ENCODE data around the gene SPATA2.

The SPATA2 gene

DNA sequence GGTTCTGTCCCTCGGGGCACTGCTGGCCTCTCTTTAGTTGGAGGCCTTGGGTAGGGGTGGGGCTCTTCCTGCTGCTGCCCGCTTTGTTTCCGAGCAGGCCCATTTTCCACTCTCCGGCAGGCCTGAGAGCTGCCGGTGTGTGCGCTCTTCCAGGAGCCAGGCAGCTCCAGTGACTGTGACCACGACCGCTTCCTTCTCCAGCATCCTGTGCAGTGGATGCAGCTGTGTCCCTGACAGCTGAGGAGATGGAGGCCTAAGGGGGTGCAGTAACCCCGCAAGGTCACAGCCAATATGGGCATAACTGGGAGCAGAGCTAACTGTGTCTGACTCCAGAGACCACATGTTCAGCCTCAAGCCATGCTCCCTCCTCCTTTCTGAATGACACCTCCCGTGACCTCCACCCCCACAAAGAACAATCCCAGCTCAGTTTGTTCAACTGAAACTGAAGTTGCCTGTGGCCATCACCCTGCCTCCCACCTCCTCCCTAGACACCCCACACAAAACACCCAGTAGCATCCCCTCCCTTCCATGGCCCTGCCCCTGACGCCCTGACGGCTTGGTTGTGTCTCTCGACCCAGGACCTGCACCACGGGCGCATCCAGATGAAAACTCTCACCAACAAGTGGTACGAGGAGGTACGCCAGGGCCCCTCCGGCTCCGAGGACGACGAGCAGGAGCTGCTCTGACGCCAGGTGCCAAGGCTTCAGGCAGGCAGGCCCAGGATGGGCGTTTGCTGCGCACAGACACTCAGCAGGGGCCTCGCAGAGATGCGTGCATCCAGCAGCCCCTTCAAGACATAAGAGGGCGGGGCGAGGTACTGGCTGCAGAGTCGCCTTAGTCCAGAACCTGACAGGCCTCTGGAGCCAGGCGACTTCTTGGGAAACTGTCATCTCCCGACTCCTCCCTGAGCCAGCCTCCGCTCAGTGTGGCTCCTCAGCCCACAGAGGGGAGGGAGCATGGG, 27.8 kb downstream of the SPATA2 start:
- DNase-seq (ENCODE audit: extremely low read depth in 1 of 2, low read depth in 1 of 2), result no peak

DNA sequence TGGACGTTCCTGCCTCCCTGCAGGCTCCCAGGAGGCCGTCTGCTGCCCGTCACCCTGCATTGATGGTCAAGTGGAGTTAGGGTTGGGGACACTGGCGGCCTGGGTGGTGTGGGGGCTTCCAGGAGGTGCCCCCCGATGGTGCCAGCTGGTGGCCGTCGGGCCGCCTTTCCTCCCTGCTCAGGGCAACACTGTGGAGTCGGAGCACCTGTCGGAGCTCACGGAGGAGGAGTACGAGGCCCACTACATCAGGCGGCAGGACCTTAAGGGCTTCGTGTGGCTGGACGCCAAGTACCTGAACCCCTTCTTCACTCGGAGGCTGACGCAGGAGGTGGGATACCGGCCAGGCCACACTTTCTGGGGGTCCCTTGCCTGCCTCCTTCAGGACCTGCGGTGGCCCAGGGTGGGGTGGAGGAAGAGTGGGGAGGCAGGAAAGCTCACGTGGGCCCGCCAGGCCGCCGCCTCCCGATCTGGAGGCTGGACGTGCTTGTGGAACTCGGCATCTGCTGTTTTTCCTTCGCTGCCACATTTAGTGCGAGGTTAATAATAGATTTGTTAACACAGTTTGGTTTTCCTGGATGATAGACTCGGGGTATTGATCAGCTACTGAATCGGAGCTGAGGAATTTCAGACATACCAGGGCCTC, 28.6 kb downstream of the SPATA2 start:
- DNase-seq (ENCODE audit: extremely low read depth in 1 of 2, low read depth in 1 of 2), result no peak

DNA sequence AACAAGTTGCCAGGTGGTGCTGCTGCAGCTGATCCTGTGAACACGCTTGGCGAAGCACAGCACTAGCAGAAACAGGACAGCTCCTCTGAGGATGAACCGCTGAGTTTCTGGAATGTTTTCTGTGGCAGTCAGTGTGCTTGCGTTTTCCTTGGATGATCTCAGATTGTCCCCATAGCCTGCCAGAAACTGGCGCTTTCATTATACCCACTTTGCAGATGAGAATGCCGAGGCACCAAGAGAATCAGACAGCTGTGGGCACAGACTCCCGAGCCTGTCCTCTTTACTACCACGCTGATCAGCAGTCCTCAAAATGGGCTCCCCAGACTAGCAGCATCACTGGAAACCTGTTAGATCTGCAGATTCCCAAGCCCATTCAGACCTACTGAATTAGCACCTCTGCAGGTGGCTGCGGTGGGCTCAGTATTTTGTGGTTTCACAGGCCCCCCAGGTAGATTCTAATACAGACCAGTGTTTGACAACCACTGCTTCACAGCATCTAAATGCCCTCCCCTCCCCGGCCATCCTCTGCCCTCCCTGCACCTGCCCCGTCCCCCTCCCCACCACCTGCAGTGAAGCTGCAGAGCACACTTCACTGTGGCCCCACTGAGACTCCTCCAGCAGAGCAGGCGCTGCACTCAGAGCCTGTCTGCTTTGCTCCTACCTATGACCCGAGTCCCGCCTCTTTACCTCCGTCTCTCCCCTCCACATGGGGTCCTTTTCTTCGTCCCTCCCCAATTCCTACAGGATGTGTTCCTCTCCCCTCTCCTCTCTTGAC, 29.6 kb downstream of the SPATA2 start:
- no peak for DNase-seq (ENCODE audit: extremely low read depth in 1 of 2, low read depth in 1 of 2)

DNA sequence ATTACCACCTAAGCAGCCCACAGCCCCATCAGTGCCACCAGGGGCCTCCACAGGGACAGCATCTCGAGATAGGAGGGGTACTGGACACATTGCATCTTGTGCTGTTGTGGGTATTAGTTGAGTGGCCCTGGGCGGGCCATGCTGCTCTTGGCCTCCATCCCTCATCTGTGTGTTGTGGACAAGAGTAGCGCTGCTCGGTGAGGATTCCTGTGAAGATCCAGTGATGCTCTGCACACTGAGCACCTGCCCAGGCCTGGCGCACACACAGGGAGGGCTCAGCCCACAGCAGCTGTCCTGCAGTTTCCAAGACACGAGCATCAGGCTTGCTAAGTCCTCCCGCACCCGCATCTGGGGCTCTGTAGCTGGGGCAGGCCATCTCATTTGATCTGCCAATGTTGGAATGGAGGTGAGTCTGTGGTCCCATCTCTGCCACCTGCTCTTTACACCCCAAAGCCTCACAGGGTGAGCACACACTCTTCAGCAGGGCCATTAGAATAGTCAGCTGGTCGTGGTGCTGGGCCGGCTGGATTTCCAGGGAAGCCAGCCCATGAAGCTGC, 32.0 kb downstream of the SPATA2 start:
- no peak for DNase-seq (ENCODE audit: extremely low read depth in 1 of 2, low read depth in 1 of 2)

DNA sequence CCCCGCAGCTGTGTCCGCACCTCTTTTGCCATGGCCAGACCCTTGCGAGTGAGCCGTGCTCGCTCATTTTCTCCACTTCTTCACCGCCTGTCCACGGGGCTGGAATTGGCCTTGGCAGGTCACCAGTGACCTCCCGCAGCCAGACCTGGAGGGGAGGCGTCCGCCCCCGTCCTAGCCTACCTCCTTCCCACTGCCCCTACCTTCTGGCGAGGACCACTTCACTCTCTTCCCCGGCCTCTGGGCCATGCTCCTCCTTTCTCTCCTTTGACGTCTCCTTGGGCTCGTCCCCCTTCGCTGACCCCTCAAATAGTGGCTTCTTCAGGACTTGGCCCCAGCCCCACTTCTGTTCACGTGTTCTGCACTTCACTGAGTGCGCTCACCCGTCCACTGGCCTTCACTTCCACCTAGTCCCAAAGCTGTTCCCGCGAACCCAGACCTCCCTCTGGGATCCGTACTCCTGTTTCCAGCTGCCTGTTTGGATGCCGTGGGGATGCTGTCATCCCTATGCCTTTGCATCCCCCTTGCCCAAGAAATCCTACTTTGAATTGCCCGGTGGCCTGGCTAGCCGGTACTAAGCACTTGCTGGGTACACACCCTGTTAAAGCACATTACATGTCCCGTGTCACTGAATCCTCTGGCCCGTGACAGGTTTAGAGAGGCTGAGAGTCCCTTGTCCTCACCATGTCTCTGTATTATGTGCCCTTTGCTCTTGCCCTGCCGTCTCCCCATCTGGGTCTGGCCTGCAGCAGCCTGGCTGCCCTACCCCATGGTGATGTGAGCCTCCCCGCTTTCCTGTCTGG, 33.0 kb downstream of the SPATA2 start:
- no peak for DNase-seq (ENCODE audit: extremely low read depth in 1 of 2, low read depth in 1 of 2)

DNA sequence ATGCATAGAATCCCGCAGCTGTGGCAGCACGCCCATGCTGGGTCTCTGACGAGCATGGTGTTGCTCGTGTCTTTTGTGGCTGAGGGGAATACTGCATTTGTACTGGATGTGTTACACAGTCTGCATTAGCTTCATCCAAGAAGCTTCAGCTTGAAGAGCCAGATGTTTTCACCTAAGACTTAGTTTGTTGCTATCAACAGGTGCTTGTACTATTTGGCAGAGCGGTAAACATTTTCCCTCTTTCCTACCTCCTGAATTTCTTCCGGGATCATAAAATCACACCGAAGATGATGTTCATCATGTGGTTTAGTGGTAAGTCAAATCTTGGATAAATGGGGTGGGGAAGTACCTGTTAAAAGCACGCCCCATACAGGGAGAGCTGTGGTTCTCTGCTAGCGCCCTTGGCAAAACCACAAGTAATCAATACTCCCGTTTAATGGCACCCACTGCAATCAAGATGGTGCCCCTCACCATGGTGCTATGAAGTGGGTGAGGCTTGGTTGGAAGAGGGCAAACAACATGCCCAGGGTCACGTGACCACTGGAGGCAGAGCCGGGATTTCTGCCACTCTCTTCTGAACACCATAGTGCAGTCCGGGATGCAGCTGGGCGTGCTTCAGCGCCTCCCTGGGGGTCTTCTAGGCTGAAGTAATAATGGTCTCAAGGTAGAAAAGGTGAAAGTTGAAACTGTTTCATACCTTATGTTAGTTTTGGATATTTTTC, 34.4 kb downstream of the SPATA2 start:
- DNase-seq (ENCODE audit: extremely low read depth in 1 of 2, low read depth in 1 of 2), result no peak

DNA sequence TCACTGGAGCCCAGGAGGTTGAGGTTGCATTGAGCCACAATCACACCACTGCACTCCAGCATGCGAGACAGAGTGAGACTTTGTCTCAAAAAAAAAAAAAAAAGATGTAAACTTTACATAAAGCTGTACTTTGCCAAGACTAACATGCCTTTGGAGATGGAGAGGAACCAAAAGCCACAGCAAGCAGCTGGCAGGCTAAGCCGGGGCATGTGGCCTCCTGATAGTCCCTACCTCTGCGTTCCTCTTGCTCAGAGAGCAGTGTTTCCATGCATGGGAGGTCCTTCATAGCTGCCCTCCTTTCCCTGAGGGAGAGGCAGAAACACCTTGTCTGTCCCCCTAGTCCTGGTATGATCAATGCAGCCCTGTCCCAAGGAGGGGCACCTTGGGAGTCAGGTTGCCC, 35.2 kb downstream of the SPATA2 start:
- no peak for DNase-seq (ENCODE audit: extremely low read depth in 1 of 2, low read depth in 1 of 2)

DNA sequence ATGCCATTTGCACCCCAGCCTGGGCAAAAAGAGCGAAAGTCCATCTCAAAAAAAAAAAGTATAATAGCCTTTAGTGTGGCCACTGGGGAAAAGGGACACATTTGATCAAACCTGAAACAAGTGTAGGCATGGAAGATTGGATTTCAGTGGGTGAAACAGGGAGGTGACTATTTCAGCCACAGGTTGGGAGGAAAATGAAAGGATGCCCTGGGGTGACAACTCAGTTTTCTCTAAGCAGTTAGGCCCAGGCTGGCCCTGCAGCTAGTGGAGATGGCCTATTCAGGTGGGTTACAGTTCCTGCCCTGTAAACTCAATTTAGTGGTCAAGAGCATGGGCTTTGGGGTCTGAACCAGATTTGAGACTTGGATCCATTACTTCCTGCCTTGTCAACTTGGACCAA, 36.4 kb downstream of the SPATA2 start:
- DNase-seq (ENCODE audit: extremely low read depth in 1 of 2, low read depth in 1 of 2), result no peak

DNA sequence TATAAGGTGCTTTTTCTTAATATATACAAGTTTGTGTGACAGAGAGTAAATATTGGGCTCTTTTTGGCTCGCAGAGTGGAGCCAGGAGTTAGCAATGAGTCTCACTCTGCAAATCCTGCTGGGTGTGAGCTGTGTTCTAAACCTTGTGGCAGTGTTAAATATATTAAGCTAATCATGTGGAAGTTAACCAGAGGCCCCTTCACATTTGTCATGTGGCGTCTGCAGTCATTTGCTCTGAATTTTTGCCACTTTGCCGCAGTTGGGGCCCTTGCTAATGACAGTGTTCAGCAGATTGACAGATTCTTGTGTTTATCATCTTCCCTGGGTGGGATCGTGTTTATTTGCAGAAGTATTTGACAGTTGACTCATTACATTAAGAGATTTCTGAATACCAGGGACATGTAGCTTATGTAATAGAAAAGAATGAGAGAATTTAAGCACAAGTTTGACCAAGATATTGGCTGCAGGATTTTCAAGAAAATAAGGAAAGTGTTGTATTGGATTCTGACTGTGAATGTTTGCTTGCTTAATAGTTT, 37.9 kb downstream of the SPATA2 start:
- DNase-seq (ENCODE audit: extremely low read depth in 1 of 2, low read depth in 1 of 2), result no peak

DNA sequence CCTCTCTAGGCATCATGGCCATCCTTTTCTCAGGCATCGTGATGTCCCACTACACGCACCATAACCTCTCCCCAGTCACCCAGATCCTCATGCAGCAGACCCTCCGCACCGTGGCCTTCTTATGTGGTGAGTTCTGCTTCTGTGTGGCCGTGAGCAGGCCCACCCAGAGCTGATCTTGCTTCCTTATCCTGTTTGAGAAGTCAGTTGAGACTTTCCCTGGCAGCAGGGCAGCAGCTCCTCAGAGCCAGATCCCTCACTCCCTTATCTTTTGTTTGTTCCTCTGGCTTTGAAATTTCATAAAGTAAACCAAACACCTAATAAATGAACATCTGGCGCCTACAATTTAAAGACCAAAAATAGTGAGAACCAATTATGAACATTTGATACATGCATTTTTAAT, 40.6 kb downstream of the SPATA2 start:
- no peak for DNase-seq (ENCODE audit: extremely low read depth in 1 of 2, low read depth in 1 of 2)

DNA sequence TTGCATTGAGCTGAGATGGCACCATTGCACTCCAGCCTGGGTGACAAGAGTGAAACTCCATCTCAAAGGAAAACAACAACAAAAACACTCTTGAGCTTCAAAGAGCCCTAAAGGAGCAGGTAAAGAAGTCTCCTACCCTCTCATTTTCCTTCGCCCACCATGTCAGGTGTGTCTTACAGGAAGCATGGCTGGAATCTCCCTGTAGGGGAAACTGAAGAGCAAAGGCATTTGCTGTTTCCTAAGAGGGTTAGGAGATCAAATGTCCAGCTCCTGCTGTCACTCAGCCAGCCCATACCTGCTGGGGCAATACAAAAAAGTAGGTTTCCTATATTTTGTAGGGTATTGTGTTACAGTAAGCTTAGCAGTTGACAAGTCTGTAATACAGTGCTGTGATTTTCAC, 43.3 kb downstream of the SPATA2 start:
- DNase-seq (ENCODE audit: extremely low read depth in 1 of 2, low read depth in 1 of 2), result no peak

DNA sequence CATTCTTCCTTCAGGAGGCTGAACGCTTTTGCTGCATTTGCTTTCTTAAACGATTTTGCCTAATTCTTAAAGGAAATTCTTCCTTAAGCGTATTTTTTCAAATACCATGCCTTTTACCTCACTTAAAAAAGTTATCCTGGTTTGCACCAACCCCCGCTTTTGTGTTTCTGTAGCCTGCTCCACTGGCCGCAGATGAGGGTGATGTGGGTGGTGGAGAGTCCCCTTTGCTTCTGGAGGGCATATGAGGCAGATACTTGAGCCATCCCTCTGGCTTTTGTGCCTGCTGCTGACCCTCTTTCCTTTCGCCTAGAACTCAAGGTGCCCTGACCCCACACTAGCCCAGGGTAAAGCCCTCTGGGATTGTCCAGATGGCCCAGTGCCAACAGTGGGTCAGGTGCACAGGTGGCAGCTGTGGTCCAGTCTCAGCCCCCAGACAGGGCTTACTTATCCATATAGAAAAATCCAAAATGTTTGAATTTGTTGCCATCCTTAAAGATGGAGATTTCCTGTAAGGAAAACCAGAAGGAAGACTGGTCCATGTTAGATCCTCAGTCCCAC, 43.9 kb downstream of the SPATA2 start:
- DNase-seq (ENCODE audit: extremely low read depth in 1 of 2, low read depth in 1 of 2), result no peak

DNA sequence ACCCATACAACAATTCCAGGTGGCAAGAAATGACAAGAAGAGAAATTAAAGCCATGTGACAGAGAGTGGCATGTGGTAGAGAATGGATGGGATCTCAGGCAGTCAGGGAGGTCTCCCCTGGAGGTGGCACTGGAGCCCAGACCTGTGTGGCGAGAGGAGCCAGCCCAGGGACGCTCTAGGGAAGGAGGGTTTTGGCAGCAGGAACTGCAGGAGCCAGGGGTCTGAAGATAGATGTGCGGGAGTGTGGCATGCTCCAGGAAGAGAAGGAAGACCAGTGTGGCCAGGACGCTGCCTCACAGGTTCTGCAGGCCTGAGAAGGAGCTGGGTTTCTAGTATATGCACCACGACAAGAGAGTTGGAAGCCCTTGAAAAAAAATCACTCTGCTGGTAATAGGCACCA, 45.1 kb downstream of the SPATA2 start:
- DNase-seq (ENCODE audit: extremely low read depth in 1 of 2, low read depth in 1 of 2), result no peak

DNA sequence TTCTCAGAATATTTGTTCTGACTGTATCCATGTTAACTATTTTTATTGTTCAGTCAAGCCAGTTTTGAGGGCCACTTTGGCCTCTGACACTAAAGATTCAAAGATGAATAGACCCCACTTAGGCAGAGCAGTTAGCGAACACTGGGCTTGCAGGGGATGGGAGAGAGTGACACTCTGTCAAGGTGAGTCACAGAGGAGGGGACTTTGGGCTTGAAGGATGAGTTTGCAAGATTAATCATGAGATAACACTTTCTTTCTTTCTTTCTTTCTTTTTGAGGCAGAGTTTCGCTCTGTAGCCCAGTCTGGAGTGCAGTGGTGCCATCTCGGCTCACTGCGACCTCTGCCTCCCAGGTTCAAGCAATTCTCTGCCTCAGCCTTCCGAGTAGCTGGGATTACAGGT, 46.4 kb downstream of the SPATA2 start:
- no peak for DNase-seq (ENCODE audit: extremely low read depth in 1 of 2, low read depth in 1 of 2)

DNA sequence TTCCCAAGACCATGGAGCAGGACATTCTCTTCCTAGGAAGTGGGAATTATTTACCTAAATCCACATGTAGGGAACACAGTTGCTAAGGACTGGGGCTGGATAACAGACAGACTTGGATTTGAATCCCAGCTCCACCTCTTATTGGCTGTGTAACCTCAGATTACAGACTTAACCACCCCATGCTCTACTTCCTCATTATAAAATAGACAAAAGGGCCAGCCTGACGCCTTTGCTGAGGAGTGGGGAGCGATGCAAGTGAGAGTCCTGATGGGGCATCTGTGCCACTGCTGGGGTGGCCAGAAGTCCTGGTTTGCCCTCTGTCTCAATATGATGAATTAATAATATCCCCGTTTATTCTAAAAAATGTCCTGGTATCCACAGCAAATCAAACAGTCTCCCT, 46.8 kb downstream of the SPATA2 start:
- DNase-seq (ENCODE audit: extremely low read depth in 1 of 2, low read depth in 1 of 2), result no peak

DNA sequence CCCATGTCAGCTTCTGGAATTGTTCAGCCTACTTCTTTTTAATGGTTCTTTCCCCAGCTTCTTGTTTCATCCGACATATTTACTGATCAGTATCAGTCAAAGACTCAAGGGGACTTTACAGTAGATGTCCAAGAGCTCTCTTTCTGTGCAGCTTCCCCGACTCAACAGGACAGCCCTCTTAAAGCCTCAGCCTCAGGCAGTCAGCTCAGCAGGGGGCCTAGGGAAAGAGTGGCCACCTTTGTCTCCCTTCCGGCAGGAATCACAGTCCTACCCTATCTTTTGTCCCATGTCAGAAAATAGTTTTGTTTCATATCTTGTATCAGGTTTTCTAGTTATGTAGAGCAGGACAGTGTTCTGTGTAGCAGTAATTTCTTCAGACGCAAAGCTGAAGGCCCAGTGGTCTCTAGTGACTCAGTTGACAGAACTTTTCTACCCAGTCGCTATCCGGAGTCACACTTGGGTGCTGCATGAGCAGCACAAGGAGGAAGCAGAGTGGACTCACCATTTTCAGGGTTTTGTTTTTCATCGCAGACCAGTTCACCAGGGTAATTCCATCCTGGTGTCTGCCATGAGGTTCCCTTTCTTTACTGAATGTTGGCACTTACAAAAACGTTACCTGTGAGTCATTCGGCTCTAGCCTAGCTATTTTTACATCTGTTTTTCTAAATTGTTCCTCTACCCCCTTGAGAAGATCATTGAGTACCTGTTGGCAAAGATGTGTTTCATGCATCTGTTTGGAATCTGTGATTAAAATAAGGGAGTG, 47.7 kb downstream of the SPATA2 start:
- DNase-seq (ENCODE audit: extremely low read depth in 1 of 2, low read depth in 1 of 2), result no peak

DNA sequence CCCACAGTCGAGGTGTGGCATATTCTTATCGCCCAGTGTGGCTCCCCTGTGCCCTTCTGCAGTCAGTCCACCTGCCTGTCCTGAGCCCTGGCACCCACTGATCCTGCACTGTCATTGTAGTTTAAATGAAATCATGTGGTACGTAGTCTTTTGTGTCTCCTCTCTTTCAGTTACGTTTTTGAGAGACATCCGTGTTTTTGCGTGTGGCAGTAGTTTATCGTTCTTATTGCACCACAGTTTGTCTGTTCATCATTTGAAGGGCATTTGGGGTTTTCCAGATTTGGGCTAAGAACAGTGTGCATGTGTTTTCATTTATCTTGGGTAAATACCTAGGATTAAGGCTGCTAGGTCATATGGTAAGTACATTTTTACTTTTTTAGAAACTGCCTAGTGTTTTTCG, 49.3 kb downstream of the SPATA2 start:
- DNase-seq (ENCODE audit: extremely low read depth in 1 of 2, low read depth in 1 of 2), result no peak

DNA sequence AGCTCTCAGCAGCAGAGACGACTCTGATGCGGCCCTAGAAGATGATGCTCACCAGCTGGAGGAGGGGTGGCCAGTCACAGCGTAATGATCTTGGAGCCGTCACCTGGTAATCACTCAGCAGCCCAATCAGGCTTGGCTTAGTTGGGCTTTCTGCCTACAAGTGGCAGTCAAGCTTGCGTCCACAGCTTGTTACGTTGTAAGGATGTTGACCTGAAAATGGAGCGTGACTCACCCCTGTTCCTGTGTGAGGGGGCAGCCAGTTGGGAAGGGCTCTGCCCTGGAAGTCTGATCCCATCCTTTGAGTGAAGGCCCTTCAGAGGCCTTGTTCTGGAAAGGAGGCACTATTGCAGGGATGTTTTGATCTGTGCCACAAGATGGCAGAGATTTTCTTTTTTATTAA, 49.8 kb downstream of the SPATA2 start:
- no peak for DNase-seq (ENCODE audit: extremely low read depth in 1 of 2, low read depth in 1 of 2)

DNA sequence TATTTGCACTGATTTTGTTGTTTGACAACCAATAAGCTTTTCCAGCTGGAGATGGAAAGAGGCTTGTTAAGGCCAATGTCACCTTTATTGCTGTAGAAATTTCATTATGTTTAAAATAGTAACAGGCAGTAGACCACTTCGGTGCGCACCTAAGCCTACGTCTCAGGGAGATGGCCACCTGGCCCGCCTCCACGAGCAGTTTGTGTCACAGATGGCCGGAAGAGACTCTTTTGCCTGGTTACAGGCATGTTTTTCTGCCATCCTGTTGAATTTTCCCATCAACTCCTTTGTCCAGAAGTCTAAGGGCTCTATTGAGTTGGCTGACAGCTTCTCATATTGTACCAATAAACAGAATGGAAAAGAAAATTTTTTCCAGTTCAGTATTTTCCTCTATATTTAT, 51.7 kb downstream of the SPATA2 start:
- no peak for DNase-seq (ENCODE audit: extremely low read depth in 1 of 2, low read depth in 1 of 2)

Data from stimulated activated CD8-positive, alpha-beta memory T cell treated with anti-CD3 and anti-CD28 coated beads, Interleukin-7, amount 100 ng/mL, for 48 hours (primary cell).